ENCODE results near the gene BBS12. TPM values are rescaled to one million over a fixed set of nuclear protein-coding genes. Genes with fewer than 3 reads are reported as not detected.

Gene BBS12
- total and polyA plus RNA-seq, 9 of the 15 experiments (the other 6 are each of a cell fraction or from before 2014, with no cell fraction given): 2.7 to 6.5 (median 3.3) TPM

- TF ChIP-seq ZNF395 (CRISPR knock-in tag; IDR thresholded peaks at IDR 0.05): no peak
- no peak for TF ChIP-seq ZNF609 (CRISPR knock-in tag; IDR thresholded peaks at IDR 0.05; ENCODE audit: borderline replicate concordance)
- no peak for TF ChIP-seq ZNF253 (CRISPR knock-in tag; conservative IDR thresholded peaks at IDR 0.05)
- no peak for TF ChIP-seq MCM5 (IDR thresholded peaks at IDR 0.05; ENCODE audit: low read depth)
- no peak for TF ChIP-seq TCF15 (CRISPR knock-in tag; IDR thresholded peaks at IDR 0.05)
- TF ChIP-seq ZNF175 (CRISPR knock-in tag; IDR thresholded peaks at IDR 0.05; ENCODE audit: low read depth): no peak
- no peak for TF ChIP-seq NCOA2 (IDR thresholded peaks at IDR 0.05; ENCODE audit: partially characterized antibody in 2 of 2)
- TF ChIP-seq U2AF2 (optimal IDR thresholded peaks at IDR 0.05; ENCODE audit: low read depth, low read length): no peak
- no peak for TF ChIP-seq POLR3G (IDR thresholded peaks at IDR 0.05; ENCODE audit: extremely low read depth, insufficient read length, insufficient replicate concordance)
- TF ChIP-seq PKNOX1 (IDR thresholded peaks at IDR 0.05): no peak
- TF ChIP-seq FOXA1 (IDR thresholded peaks at IDR 0.05; ENCODE audit: borderline replicate concordance): no peak
- TF ChIP-seq GATAD2A (IDR thresholded peaks at IDR 0.05): peak; percentile 96
- 0 out of 2 replicates have a peak, but pooled peaks have one; percentile 52 for TF ChIP-seq XRCC5 (IDR thresholded peaks at IDR 0.05; ENCODE audit: low read depth, low read length)
- peak; percentile 68; the same call in 1 of the 2 replicates for TF ChIP-seq BCOR (IDR thresholded peaks at IDR 0.05)
- TF ChIP-seq ASH1L (IDR thresholded peaks at IDR 0.05; ENCODE audit: borderline replicate concordance, low read depth, partially characterized antibody): no peak
- no peak for TF ChIP-seq BACH1 (tag; IDR thresholded peaks at IDR 0.05)
- TF ChIP-seq ZNF639 (CRISPR knock-in tag; conservative IDR thresholded peaks at IDR 0.05 in 1 of 2, IDR thresholded peaks at IDR 0.05 in 1 of 2): no peak
- no peak for TF ChIP-seq FUS (optimal IDR thresholded peaks at IDR 0.05; ENCODE audit: low read depth, low read length)
Observed at GRCh38 chr4:122775987-122776836, 43.7 kb downstream of the BBS12 start (continued).

Data from K562 (cell line).